ENCODE results near the gene C1orf141.
"Not testable (repeated sequence)": the region's sequence is repeated elsewhere in the genome, so short reads cannot be mapped to it uniquely, and the experiment has no call there.

C1orf141 gene

GRCh38 chr1:67150931-67151330 is 16.2 kb upstream of the C1orf141 start:
- TF ChIP-seq YY1 (IDR thresholded peaks at IDR 0.05; ENCODE audit: insufficient read depth, insufficient read length) (no peak), SUZ12 (IDR thresholded peaks at IDR 0.05; ENCODE audit: extremely low read depth, insufficient read depth, insufficient read length) (no peak), ZNF274 (IDR thresholded peaks at IDR 0.05; ENCODE audit: low read depth, low read length) (no peak)
- H3K27me3 ChIP-seq (ENCODE audit: insufficient read depth, insufficient read length): no peaks in the 10 kb centered on the region
- no peak overlapping the region for H3K4me3 ChIP-seq (ENCODE audit: insufficient read length, low read depth)
- no peaks in the 10 kb centered on the region for H3K4me1 ChIP-seq (ENCODE audit: insufficient read depth, insufficient read length)
- no peaks in the 10 kb centered on the region for H3K9me3 ChIP-seq (ENCODE audit: insufficient read depth, low read length)
- no peak overlapping the region for H3K9ac ChIP-seq (ENCODE audit: insufficient read length, low read depth)
- no peak for DNase-seq (ENCODE audit: low read depth, low spot score)
- H3K36me3 ChIP-seq (ENCODE audit: insufficient read depth, insufficient read length, low read length): no peaks in the 10 kb centered on the region

- DNase-seq (ENCODE audit: low read depth, low spot score): peak; percentile 88
Observed at GRCh38 chr1:67149179-67149770, 14.5 kb upstream of the C1orf141 start.

GRCh38 chr1:67148516-67149178 is 13.9 kb upstream of the C1orf141 start:
- Histone ChIP-seq H3K4me1 (ENCODE audit: insufficient read depth, insufficient read length) (no peaks in the 10 kb centered on the region), H3K9me3 (ENCODE audit: insufficient read depth, low read length) (no peaks in the 10 kb centered on the region), H3K36me3 (ENCODE audit: insufficient read depth, insufficient read length, low read length) (no peaks in the 10 kb centered on the region), H3K27me3 (ENCODE audit: insufficient read depth, insufficient read length) (no peaks in the 10 kb centered on the region), H3K9ac (ENCODE audit: insufficient read length, low read depth) (no peak overlapping the region), H3K4me3 (ENCODE audit: insufficient read length, low read depth) (no peak overlapping the region)
- no peak for DNase-seq (ENCODE audit: low read depth, low spot score)
- no peak for TF ChIP-seq ZNF274 (IDR thresholded peaks at IDR 0.05; ENCODE audit: low read depth, low read length)
- TF ChIP-seq SUZ12 (IDR thresholded peaks at IDR 0.05; ENCODE audit: extremely low read depth, insufficient read depth, insufficient read length): no peak
- TF ChIP-seq YY1 (IDR thresholded peaks at IDR 0.05; ENCODE audit: insufficient read depth, insufficient read length): no peak

More at GRCh38 chr1:67149179-67149770, 14.5 kb upstream of the C1orf141 start:
- no peaks in the 10 kb centered on the region for H3K27me3 ChIP-seq (ENCODE audit: insufficient read depth, insufficient read length)
- TF ChIP-seq ZNF274 (IDR thresholded peaks at IDR 0.05; ENCODE audit: low read depth, low read length): no peak
- TF ChIP-seq SUZ12 (IDR thresholded peaks at IDR 0.05; ENCODE audit: extremely low read depth, insufficient read depth, insufficient read length): no peak
- TF ChIP-seq YY1 (IDR thresholded peaks at IDR 0.05; ENCODE audit: insufficient read depth, insufficient read length): no peak
- H3K9ac ChIP-seq (ENCODE audit: insufficient read length, low read depth): peak overlapping the region; percentile 13
- H3K9me3 ChIP-seq (ENCODE audit: insufficient read depth, low read length): no peaks in the 10 kb centered on the region
- H3K4me3 ChIP-seq (ENCODE audit: insufficient read length, low read depth): no peak overlapping the region
- H3K4me1 ChIP-seq (ENCODE audit: insufficient read depth, insufficient read length): no peaks in the 10 kb centered on the region
- H3K36me3 ChIP-seq (ENCODE audit: insufficient read depth, insufficient read length, low read length): no peaks in the 10 kb centered on the region

- not testable (repeated sequence) for DNase-seq (ENCODE audit: low read depth, low spot score); H3K4me3 ChIP-seq (ENCODE audit: insufficient read length, low read depth); H3K9ac ChIP-seq (ENCODE audit: insufficient read length, low read depth); H3K4me1 ChIP-seq (ENCODE audit: insufficient read depth, insufficient read length); H3K36me3 ChIP-seq (ENCODE audit: insufficient read depth, insufficient read length, low read length); H3K27me3 ChIP-seq (ENCODE audit: insufficient read depth, insufficient read length); H3K9me3 ChIP-seq (ENCODE audit: insufficient read depth, low read length)
Observed at GRCh38 chr1:67147973-67148372, 13.2 kb upstream of the C1orf141 start.

- H3K9me3 ChIP-seq (ENCODE audit: insufficient read depth, low read length): no peaks in the 10 kb centered on the region
- no peak overlapping the region for H3K9ac ChIP-seq (ENCODE audit: insufficient read length, low read depth)
- no peaks in the 10 kb centered on the region for H3K36me3 ChIP-seq (ENCODE audit: insufficient read depth, insufficient read length, low read length)
- TF ChIP-seq YY1 (IDR thresholded peaks at IDR 0.05; ENCODE audit: insufficient read depth, insufficient read length) (no peak), ZNF274 (IDR thresholded peaks at IDR 0.05; ENCODE audit: low read depth, low read length) (no peak), SUZ12 (IDR thresholded peaks at IDR 0.05; ENCODE audit: extremely low read depth, insufficient read depth, insufficient read length) (no peak)
- no peaks in the 10 kb centered on the region for H3K4me1 ChIP-seq (ENCODE audit: insufficient read depth, insufficient read length)
- DNase-seq (ENCODE audit: low read depth, low spot score): no peak
- no peaks in the 10 kb centered on the region for H3K27me3 ChIP-seq (ENCODE audit: insufficient read depth, insufficient read length)
- H3K4me3 ChIP-seq (ENCODE audit: insufficient read length, low read depth): no peak overlapping the region
Observed at GRCh38 chr1:67146539-67146938, 11.8 kb upstream of the C1orf141 start.

- Histone ChIP-seq H3K27me3 (ENCODE audit: insufficient read depth, insufficient read length) (no peaks in the 10 kb centered on the region), H3K9me3 (ENCODE audit: insufficient read depth, low read length) (no peaks in the 10 kb centered on the region), H3K36me3 (ENCODE audit: insufficient read depth, insufficient read length, low read length) (no peaks in the 10 kb centered on the region), H3K4me1 (ENCODE audit: insufficient read depth, insufficient read length) (no peaks in the 10 kb centered on the region), H3K9ac (ENCODE audit: insufficient read length, low read depth) (no peak overlapping the region), H3K4me3 (ENCODE audit: insufficient read length, low read depth) (no peak overlapping the region)
- DNase-seq (ENCODE audit: low read depth, low spot score): no peak
- TF ChIP-seq ZNF274 (IDR thresholded peaks at IDR 0.05; ENCODE audit: low read depth, low read length): no peak
- TF ChIP-seq YY1 (IDR thresholded peaks at IDR 0.05; ENCODE audit: insufficient read depth, insufficient read length): no peak
- no peak for TF ChIP-seq SUZ12 (IDR thresholded peaks at IDR 0.05; ENCODE audit: extremely low read depth, insufficient read depth, insufficient read length)
Observed at GRCh38 chr1:67146101-67146500, 11.3 kb upstream of the C1orf141 start.

GRCh38 chr1:67144696-67145095 is 9.9 kb upstream of the C1orf141 start:
- TF ChIP-seq YY1 (IDR thresholded peaks at IDR 0.05; ENCODE audit: insufficient read depth, insufficient read length) (no peak), SUZ12 (IDR thresholded peaks at IDR 0.05; ENCODE audit: extremely low read depth, insufficient read depth, insufficient read length) (no peak)
- Histone ChIP-seq H3K36me3 (ENCODE audit: insufficient read depth, insufficient read length, low read length) (no peaks in the 10 kb centered on the region), H3K9me3 (ENCODE audit: insufficient read depth, low read length) (no peaks in the 10 kb centered on the region), H3K9ac (ENCODE audit: insufficient read length, low read depth) (no peak overlapping the region), H3K27me3 (ENCODE audit: insufficient read depth, insufficient read length) (no peaks in the 10 kb centered on the region), H3K4me3 (ENCODE audit: insufficient read length, low read depth) (no peak overlapping the region), H3K4me1 (ENCODE audit: insufficient read depth, insufficient read length) (no peaks in the 10 kb centered on the region)
- no peak for DNase-seq (ENCODE audit: low read depth, low spot score)

Data from NT2/D1 (cell line).